HEK293 (cell line): ENCODE measurements around the gene NPHP4.

Experiments used
- CTCF ChIP-seq: fragments of 450-650 bp; formaldehyde crosslinking; IDR thresholded peaks from 2 replicates; pipeline ENCODE4 v1.5.1; 2016; ENCODE audit warnings: missing biosample characterization, missing genetic modification characterization
- KLF16 ChIP-seq: fragments of 450-650 bp; formaldehyde crosslinking; IDR thresholded peaks from 2 replicates; pipeline ENCODE4 v1.5.1; 2017; ENCODE audit warnings: missing biosample characterization, missing genetic modification characterization
- MYNN ChIP-seq: fragments of 450-650 bp; formaldehyde crosslinking; IDR thresholded peaks from 2 replicates; pipeline ENCODE4 v1.5.1; 2016; ENCODE audit warnings: missing biosample characterization, missing genetic modification characterization, borderline replicate concordance
- MZF1 ChIP-seq: fragments of 450-650 bp; formaldehyde crosslinking; IDR thresholded peaks from 2 replicates; pipeline ENCODE4 v1.5.1; 2017; ENCODE audit warnings: missing biosample characterization, missing genetic modification characterization, borderline replicate concordance
- SP2 ChIP-seq: fragments of 450-650 bp; formaldehyde crosslinking; IDR thresholded peaks from 2 replicates; pipeline ENCODE4 v1.5.1; 2016; ENCODE audit warnings: missing biosample characterization, missing genetic modification characterization
- YY2 ChIP-seq: fragments of 450-650 bp; formaldehyde crosslinking; IDR thresholded peaks from 2 replicates; pipeline ENCODE4 v1.5.1; 2016; ENCODE audit warnings: missing biosample characterization, missing genetic modification characterization
- ZBTB10 ChIP-seq: fragments of 450-650 bp; formaldehyde crosslinking; IDR thresholded peaks from 2 replicates; pipeline ENCODE4 v1.5.1; 2016; ENCODE audit warnings: missing biosample characterization, missing genetic modification characterization
- ZBTB26 ChIP-seq: fragments of 450-650 bp; formaldehyde crosslinking; optimal IDR thresholded peaks from 2 replicates; pipeline ENCODE3; 2016; ENCODE audit warnings: missing biosample characterization, mild to moderate bottlenecking, missing genetic modification characterization
- ZNF138 ChIP-seq: fragments of 450-650 bp; formaldehyde crosslinking; IDR thresholded peaks from 2 replicates; pipeline ENCODE4 v1.5.1; 2016; ENCODE audit warnings: missing biosample characterization, missing genetic modification characterization, borderline replicate concordance
- ZNF24 ChIP-seq: fragments of 450-650 bp; formaldehyde crosslinking; IDR thresholded peaks from 2 replicates; pipeline ENCODE4 v1.5.1; 2016; ENCODE audit warnings: missing biosample characterization, missing genetic modification characterization
- ZNF302 ChIP-seq: fragments of 450-650 bp; formaldehyde crosslinking; IDR thresholded peaks from 2 replicates; pipeline ENCODE4 v1.5.1; 2016; ENCODE audit warnings: missing biosample characterization, missing genetic modification characterization, low read depth
- ZNF311 ChIP-seq: fragments of 450-650 bp; formaldehyde crosslinking; IDR thresholded peaks from 2 replicates; pipeline ENCODE4 v1.5.1; 2017; ENCODE audit warnings: missing biosample characterization, missing genetic modification characterization, borderline replicate concordance
- ZNF530 ChIP-seq: fragments of 450-650 bp; formaldehyde crosslinking; IDR thresholded peaks from 2 replicates; pipeline ENCODE4 v1.5.1; 2016; ENCODE audit warnings: low read depth, missing biosample characterization, missing genetic modification characterization
- ZNF624 ChIP-seq: fragments of 450-650 bp; formaldehyde crosslinking; IDR thresholded peaks from 2 replicates; pipeline ENCODE4 v1.5.1; 2017; ENCODE audit warnings: missing biosample characterization, missing genetic modification characterization

GRCh38 chr1:5996641-5997270 lies 4.5 kb upstream of the NPHP4 start:
- no peak for TF ChIP-seq ZNF311
- no peak for TF ChIP-seq ZNF624
- TF ChIP-seq CTCF (tag by site-specific recombination) = no peak
- TF ChIP-seq ZBTB26 = no peak
- no peak for TF ChIP-seq YY2 (tag by site-specific recombination)
- TF ChIP-seq ZNF24 (tag by site-specific recombination) = no peak
- no peak for TF ChIP-seq ZNF302 (tag by site-specific recombination)
- no peak for TF ChIP-seq ZNF138
- no peak for TF ChIP-seq KLF16 (tag by site-specific recombination)
- no peak for TF ChIP-seq SP2 (tag by site-specific recombination)
- no peak for TF ChIP-seq MZF1
- TF ChIP-seq ZNF530 = no peak
- TF ChIP-seq ZBTB10 (tag by site-specific recombination) = no peak
- no peak for TF ChIP-seq MYNN (tag by site-specific recombination)
